Chondrocyte (in vitro differentiated cells): ENCODE results near the gene TBC1D16. TPM values are rescaled to one million over a fixed set of nuclear protein-coding genes. Genes with fewer than 3 reads are reported as not detected.

ENCODE experiments used
- DNase-seq: peaks from one replicate; pipeline ENCODE4 v3.0.0; 2021; ENCODE audit warnings: mixed read lengths, low spot score
- H3K27ac Mint-ChIP-seq: one replicate; pipeline ENCODE4 v1.8.0; 2021; ENCODE audit warnings: mild to moderate bottlenecking, moderate library complexity, mixed read lengths; ENCODE audit not compliant: unreplicated experiment
- H3K27me3 Mint-ChIP-seq: 2 replicates; pipeline ENCODE4 v1.8.0; 2021; ENCODE audit warnings: low read depth, mixed read lengths
- H3K36me3 Mint-ChIP-seq: 2 replicates; pipeline ENCODE4 v1.8.0; 2021; ENCODE audit warnings: low read depth, mixed read lengths
- H3K4me1 Mint-ChIP-seq: 2 replicates; pipeline ENCODE4 v1.8.0; 2021; ENCODE audit warnings: low read depth, mild to moderate bottlenecking, mixed read lengths
- H3K4me3 Mint-ChIP-seq: one replicate; pipeline ENCODE4 v1.8.0; 2021; ENCODE audit warnings: mild to moderate bottlenecking, moderate library complexity, mixed read lengths; ENCODE audit not compliant: unreplicated experiment
- H3K9me3 Mint-ChIP-seq: 2 replicates; pipeline ENCODE4 v1.8.0; 2021; ENCODE audit warnings: low read depth, mixed read lengths
- total RNA-seq: library from RNA; stranded (reverse); gene quantifications from 3 replicates; pipeline ENCODE4 v1.2.1, GENCODE V29; 2021
- TF ChIP-seq, protein P1 (sequence below): fragments of 200-600 bp; sonication (generic); IDR thresholded peaks from 2 replicates; pipeline ENCODE4 v1.5.0; 2021; ENCODE audit warnings: antibody characterized with exemption, mild to moderate bottlenecking, moderate library complexity

Gene TBC1D16
- total RNA-seq, 1 donor from 2014 or later, result 51.4 TPM

GRCh38 chr17:80067393-80067986 lies 31.8 kb upstream of the TBC1D16 start:
- Mint-ChIP-seq H3K4me1 (peaks cover 36% of the 10 kb centered on the region), H3K9me3 (no peaks in the 10 kb centered on the region), H3K27me3 (no peaks in the 10 kb centered on the region), H3K4me3 (no peak overlapping the region), H3K36me3 (no peaks in the 10 kb centered on the region), H3K27ac (no peak overlapping the region)
- DNase-seq, result no peak
- TF ChIP-seq, protein P1, sequence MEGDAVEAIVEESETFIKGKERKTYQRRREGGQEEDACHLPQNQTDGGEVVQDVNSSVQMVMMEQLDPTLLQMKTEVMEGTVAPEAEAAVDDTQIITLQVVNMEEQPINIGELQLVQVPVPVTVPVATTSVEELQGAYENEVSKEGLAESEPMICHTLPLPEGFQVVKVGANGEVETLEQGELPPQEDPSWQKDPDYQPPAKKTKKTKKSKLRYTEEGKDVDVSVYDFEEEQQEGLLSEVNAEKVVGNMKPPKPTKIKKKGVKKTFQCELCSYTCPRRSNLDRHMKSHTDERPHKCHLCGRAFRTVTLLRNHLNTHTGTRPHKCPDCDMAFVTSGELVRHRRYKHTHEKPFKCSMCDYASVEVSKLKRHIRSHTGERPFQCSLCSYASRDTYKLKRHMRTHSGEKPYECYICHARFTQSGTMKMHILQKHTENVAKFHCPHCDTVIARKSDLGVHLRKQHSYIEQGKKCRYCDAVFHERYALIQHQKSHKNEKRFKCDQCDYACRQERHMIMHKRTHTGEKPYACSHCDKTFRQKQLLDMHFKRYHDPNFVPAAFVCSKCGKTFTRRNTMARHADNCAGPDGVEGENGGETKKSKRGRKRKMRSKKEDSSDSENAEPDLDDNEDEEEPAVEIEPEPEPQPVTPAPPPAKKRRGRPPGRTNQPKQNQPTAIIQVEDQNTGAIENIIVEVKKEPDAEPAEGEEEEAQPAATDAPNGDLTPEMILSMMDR, result no peak

- Mint-ChIP-seq H3K27ac (no peak overlapping the region), H3K36me3 (no peaks in the 10 kb centered on the region), H3K9me3 (no peaks in the 10 kb centered on the region), H3K4me3 (no peak overlapping the region), H3K27me3 (no peaks in the 10 kb centered on the region), H3K4me1 (peaks cover 37% of the 10 kb centered on the region)
- TF ChIP-seq, protein P1, result no peak
- no peak for DNase-seq
These were observed 30.0 kb upstream of the TBC1D16 start for GRCh38 chr17:80065478-80066170.

GRCh38 chr17:80064696-80065095 lies 29.0 kb upstream of the TBC1D16 start:
- no peak for DNase-seq
- H3K4me3 Mint-ChIP-seq, result no peak overlapping the region
- H3K27me3 Mint-ChIP-seq, result no peaks in the 10 kb centered on the region

GRCh38 chr17:80063830-80064585 lies 28.3 kb upstream of the TBC1D16 start:
- H3K36me3 Mint-ChIP-seq, result peaks cover 1% of the 10 kb centered on the region
- peaks cover 43% of the 10 kb centered on the region for H3K4me1 Mint-ChIP-seq
- TF ChIP-seq, protein P1, result no peak
- H3K27me3 Mint-ChIP-seq, result no peaks in the 10 kb centered on the region
- H3K4me3 Mint-ChIP-seq, result no peak overlapping the region
- H3K27ac Mint-ChIP-seq, result peak overlapping the region; percentile 83
- H3K9me3 Mint-ChIP-seq, result no peaks in the 10 kb centered on the region
- no peak for DNase-seq

More at GRCh38 chr17:80064696-80065095, 29.0 kb upstream of the TBC1D16 start:
- Mint-ChIP-seq H3K9me3 (no peaks in the 10 kb centered on the region), H3K27ac (no peak overlapping the region), H3K4me1 (peaks cover 41% of the 10 kb centered on the region), H3K36me3 (peaks cover 1% of the 10 kb centered on the region)
- TF ChIP-seq, protein P1, result no peak

- H3K36me3 Mint-ChIP-seq, result peaks cover 1% of the 10 kb centered on the region
- no peak overlapping the region for H3K4me3 Mint-ChIP-seq
- peaks cover 29% of the 10 kb centered on the region for H3K4me1 Mint-ChIP-seq
- no peaks in the 10 kb centered on the region for H3K9me3 Mint-ChIP-seq
- no peak for DNase-seq
- no peaks in the 10 kb centered on the region for H3K27me3 Mint-ChIP-seq
- TF ChIP-seq, protein P1, result no peak
- no peak overlapping the region for H3K27ac Mint-ChIP-seq
These were observed 25.7 kb upstream of the TBC1D16 start for GRCh38 chr17:80061421-80061820.
